Retina (tissue), 1 donor: ENCODE measurements around the gene RAET1G.
"Not testable (repeated sequence)": the region's sequence is repeated elsewhere in the genome, so short reads cannot be mapped to it uniquely, and the experiment has no call there.

Experiments
- DNase-seq: peaks from one replicate; pipeline ENCODE4 v3.0.0-alpha.2; 2016

The RAET1G gene

GRCh38 chr6:149933036-149933435 lies 10.1 kb upstream of the RAET1G start:
- DNase-seq = no peak

GRCh38 chr6:149931501-149931900 lies 8.6 kb upstream of the RAET1G start:
- DNase-seq = no peak

- DNase-seq = no peak
Measured at GRCh38 chr6:149929422-149929821, 6.5 kb upstream of the RAET1G start.

- not testable (repeated sequence) for DNase-seq
Measured at GRCh38 chr6:149927025-149927424, 4.1 kb upstream of the RAET1G start.

GRCh38 chr6:149925974-149926777 lies 3.3 kb upstream of the RAET1G start:
- DNase-seq = peak; percentile 85

- DNase-seq = peak; percentile 65
Measured at GRCh38 chr6:149925253-149925973, 2.5 kb upstream of the RAET1G start.

GRCh38 chr6:149924933-149925252 lies 2.0 kb upstream of the RAET1G start:
- DNase-seq = no peak

- no peak for DNase-seq
Measured at GRCh38 chr6:149924206-149924932, 1.4 kb upstream of the RAET1G start.

- DNase-seq = no peak
Measured at GRCh38 chr6:149923327-149923986, 536 bp upstream of the RAET1G start.

- DNase-seq = not testable (repeated sequence)
Measured at GRCh38 chr6:149922091-149922490, 830 bp downstream of the RAET1G start.

GRCh38 chr6:149921361-149921760 lies 1.6 kb downstream of the RAET1G start:
- no peak for DNase-seq

GRCh38 chr6:149919834-149920225 lies 3.1 kb downstream of the RAET1G start:
- DNase-seq = no peak

GRCh38 chr6:149919126-149919833 lies 3.6 kb downstream of the RAET1G start:
- not testable (repeated sequence) for DNase-seq

- no peak for DNase-seq
Measured at GRCh38 chr6:149918151-149918905, 4.6 kb downstream of the RAET1G start.

- no peak for DNase-seq
Measured at GRCh38 chr6:149917679-149918078, 5.2 kb downstream of the RAET1G start.

GRCh38 chr6:149915970-149916865 lies 6.7 kb downstream of the RAET1G start:
- DNase-seq = no peak

GRCh38 chr6:149913540-149914240 lies 9.2 kb downstream of the RAET1G start:
- no peak for DNase-seq

GRCh38 chr6:149913085-149913484 lies 9.8 kb downstream of the RAET1G start:
- DNase-seq = no peak

- DNase-seq = not testable (repeated sequence)
Measured at GRCh38 chr6:149912680-149913079, 10.2 kb downstream of the RAET1G start.

- DNase-seq = no peak
Measured at GRCh38 chr6:149910721-149911151, 12.2 kb downstream of the RAET1G start.
